ENCODE results near the gene C3orf62.

C3orf62 gene

DNA sequence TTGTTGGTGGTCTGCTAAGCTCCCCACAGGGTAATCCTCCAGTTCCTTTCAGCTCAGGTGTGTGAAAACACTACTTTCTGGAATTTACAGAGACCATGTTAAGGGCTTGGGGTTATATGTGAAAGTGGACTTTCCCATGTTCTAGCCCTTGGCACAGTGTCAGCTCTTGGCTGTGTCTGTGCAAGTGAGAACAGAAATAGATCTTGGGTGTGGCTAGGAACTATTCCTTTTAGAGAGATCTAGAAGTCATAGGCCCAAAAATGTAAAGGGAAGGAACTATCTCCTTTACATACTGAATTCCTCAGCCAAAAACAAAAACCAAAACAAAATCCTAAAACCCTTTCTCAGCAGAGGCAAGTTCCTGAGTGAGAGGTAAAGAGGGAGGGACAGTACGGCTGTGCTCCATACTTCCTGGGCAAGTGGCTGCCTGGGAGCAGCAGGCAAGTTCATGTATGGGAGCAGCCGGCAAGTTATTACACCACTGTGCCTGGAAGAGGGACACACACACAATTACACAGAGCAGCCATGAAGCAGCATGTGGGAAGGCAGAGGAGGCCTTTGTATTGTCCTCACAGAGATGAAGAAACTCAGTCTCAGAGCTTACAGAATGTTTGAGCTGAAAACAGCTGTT is 19.9 kb upstream of the C3orf62 start:
- peaks cover 91% of the 10 kb centered on the region for H3K36me3 ChIP-seq (ENCODE audit: control insufficient read depth, insufficient read depth, low read length)
- WGBS, 2 experiments (ENCODE audit: insufficient coverage in 2 of 2) = no CpG with 5 or more reads among the region's 2 CpGs
- no peaks in the 10 kb centered on the region for H3K9me3 ChIP-seq (ENCODE audit: control insufficient read depth, low read length)
- no peaks in the 10 kb centered on the region for H3K4me1 ChIP-seq (ENCODE audit: control insufficient read depth, insufficient read depth, low read length, poor library complexity, severe bottlenecking)
- H3K27ac ChIP-seq (ENCODE audit: low read depth, low read length, severe bottlenecking) = no peak overlapping the region
- no peak overlapping the region for H3K4me3 ChIP-seq (ENCODE audit: extremely low read depth, insufficient read depth, low read length, poor library complexity, severe bottlenecking)

DNA sequence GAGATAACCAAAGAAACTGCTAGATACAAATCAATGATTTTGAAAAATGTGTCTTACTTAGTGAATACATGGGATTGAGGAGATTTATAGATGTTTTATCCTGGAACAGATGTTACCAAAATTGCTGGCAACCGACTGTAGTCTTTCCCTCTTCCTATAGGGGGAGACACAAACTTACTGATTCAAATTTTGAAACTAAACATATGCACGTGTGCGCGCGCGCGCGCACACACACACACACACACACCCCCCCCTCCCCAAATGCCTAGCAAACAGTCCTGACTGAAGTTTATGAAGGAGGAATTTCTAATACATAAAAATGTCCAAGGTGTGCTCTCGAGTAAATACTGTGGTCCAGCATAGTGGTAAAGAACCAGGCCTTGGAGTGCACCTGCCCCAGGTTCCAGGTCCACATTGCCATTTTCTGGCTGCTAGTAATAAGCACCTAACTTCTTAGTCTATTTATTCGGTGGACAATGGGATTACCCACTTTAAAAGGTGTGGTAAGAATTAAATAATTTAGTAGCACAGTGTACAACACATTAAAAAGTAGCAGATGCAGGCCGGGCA is 18.5 kb upstream of the C3orf62 start:
- no peak overlapping the region for H3K4me3 ChIP-seq (ENCODE audit: extremely low read depth, insufficient read depth, low read length, poor library complexity, severe bottlenecking)
- H3K9me3 ChIP-seq (ENCODE audit: control insufficient read depth, low read length) = no peaks in the 10 kb centered on the region
- 83 to 96% methylated on average over 1 to 3 of the region's 11 CpGs for WGBS, 2 experiments (ENCODE audit: insufficient coverage in 2 of 2)
- peaks cover 92% of the 10 kb centered on the region for H3K36me3 ChIP-seq (ENCODE audit: control insufficient read depth, insufficient read depth, low read length)
- H3K4me1 ChIP-seq (ENCODE audit: control insufficient read depth, insufficient read depth, low read length, poor library complexity, severe bottlenecking) = no peaks in the 10 kb centered on the region
- H3K27ac ChIP-seq (ENCODE audit: low read depth, low read length, severe bottlenecking) = no peak overlapping the region

DNA sequence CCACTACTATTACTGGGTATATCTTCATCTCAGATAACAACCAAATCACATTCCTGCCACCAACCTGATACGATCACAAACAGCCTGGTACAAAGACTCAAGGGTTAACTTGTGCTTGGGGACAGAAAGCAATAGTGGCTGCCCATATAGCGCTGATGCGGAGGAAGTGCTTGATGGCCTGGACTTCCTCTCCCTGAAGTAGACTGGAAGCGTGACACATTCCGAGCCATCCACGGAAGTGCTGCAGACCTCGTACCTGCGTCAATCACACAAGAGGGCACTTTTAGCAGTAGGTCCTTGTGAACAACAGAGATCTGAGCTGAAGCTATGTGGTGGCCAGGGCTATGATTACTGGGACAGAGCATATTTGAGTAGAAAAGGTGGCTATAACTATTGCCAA is 17.3 kb upstream of the C3orf62 start:
- 98% methylated on average over 8 of the region's 8 CpGs for WGBS, 2 experiments (ENCODE audit: insufficient coverage in 2 of 2)
- H3K36me3 ChIP-seq (ENCODE audit: control insufficient read depth, insufficient read depth, low read length) = peaks cover 91% of the 10 kb centered on the region
- H3K4me3 ChIP-seq (ENCODE audit: extremely low read depth, insufficient read depth, low read length, poor library complexity, severe bottlenecking) = no peak overlapping the region
- H3K4me1 ChIP-seq (ENCODE audit: control insufficient read depth, insufficient read depth, low read length, poor library complexity, severe bottlenecking) = no peaks in the 10 kb centered on the region
- H3K27ac ChIP-seq (ENCODE audit: low read depth, low read length, severe bottlenecking) = no peak overlapping the region
- no peaks in the 10 kb centered on the region for H3K9me3 ChIP-seq (ENCODE audit: control insufficient read depth, low read length)

GRCh38 chr3:49283997-49284396 is 7.0 kb upstream of the C3orf62 start:
- no peaks in the 10 kb centered on the region for H3K4me1 ChIP-seq (ENCODE audit: control insufficient read depth, insufficient read depth, low read length, poor library complexity, severe bottlenecking)
- H3K36me3 ChIP-seq (ENCODE audit: control insufficient read depth, insufficient read depth, low read length) = peaks cover 86% of the 10 kb centered on the region
- no peak overlapping the region for H3K4me3 ChIP-seq (ENCODE audit: extremely low read depth, insufficient read depth, low read length, poor library complexity, severe bottlenecking)
- no peak overlapping the region for H3K27ac ChIP-seq (ENCODE audit: low read depth, low read length, severe bottlenecking)
- no peaks in the 10 kb centered on the region for H3K9me3 ChIP-seq (ENCODE audit: control insufficient read depth, low read length)
- 94% methylated on average over 5 of the region's 6 CpGs for WGBS, 2 experiments (ENCODE audit: insufficient coverage in 2 of 2)

DNA sequence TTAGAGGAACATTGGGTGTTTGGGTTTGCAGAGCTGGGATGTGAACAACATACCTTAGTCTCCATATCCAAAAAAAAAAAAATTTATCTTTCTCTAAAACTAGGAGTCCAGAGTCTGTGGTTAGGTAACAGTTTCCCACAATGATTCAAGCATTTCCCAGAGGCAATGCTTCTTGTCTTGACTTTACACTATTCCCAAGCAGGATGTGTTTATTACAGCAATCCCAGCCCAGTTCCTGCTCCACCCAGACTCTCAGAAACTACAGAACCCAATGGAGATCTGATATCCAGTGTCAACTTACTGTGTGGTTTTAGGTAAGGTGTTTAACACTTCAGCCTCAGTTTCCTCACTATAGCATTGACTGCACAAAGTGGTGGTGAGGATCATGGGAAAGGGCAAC is 2.3 kb upstream of the C3orf62 start:
- H3K9me3 ChIP-seq (ENCODE audit: control insufficient read depth, low read length) = no peaks in the 10 kb centered on the region
- H3K4me3 ChIP-seq (ENCODE audit: extremely low read depth, insufficient read depth, low read length, poor library complexity, severe bottlenecking) = no peak overlapping the region
- H3K27ac ChIP-seq (ENCODE audit: low read depth, low read length, severe bottlenecking) = no peak overlapping the region
- peaks cover 76% of the 10 kb centered on the region for H3K36me3 ChIP-seq (ENCODE audit: control insufficient read depth, insufficient read depth, low read length)
- H3K4me1 ChIP-seq (ENCODE audit: control insufficient read depth, insufficient read depth, low read length, poor library complexity, severe bottlenecking) = no peaks in the 10 kb centered on the region

DNA sequence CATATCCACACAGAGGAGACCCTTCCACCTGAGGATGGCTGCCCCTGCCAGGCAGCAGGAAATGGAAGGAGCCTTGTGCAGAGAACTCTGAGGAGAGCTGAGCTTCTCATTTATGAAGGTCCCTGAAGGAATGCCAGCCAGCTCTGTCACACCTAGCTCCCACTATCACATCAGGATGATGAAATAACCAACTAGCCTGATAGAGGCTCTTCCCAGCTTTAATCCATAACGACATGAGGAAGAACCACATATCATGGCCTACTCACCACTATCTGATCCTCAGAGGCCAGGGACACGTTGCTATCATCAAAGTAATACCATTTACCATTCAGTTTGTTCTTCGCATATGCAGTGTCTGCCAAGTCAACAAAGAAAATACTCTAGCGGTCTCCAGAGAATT is 1.5 kb upstream of the C3orf62 start:
- WGBS, 2 experiments (ENCODE audit: insufficient coverage in 2 of 2) = 78 to 93% methylated on average over 1 to 3 of the region's 4 CpGs
- Histone ChIP-seq H3K27ac (ENCODE audit: low read depth, low read length, severe bottlenecking) (no peak overlapping the region), H3K36me3 (ENCODE audit: control insufficient read depth, insufficient read depth, low read length) (peaks cover 68% of the 10 kb centered on the region), H3K9me3 (ENCODE audit: control insufficient read depth, low read length) (no peaks in the 10 kb centered on the region), H3K4me1 (ENCODE audit: control insufficient read depth, insufficient read depth, low read length, poor library complexity, severe bottlenecking) (no peaks in the 10 kb centered on the region), H3K4me3 (ENCODE audit: extremely low read depth, insufficient read depth, low read length, poor library complexity, severe bottlenecking) (no peak overlapping the region)

DNA sequence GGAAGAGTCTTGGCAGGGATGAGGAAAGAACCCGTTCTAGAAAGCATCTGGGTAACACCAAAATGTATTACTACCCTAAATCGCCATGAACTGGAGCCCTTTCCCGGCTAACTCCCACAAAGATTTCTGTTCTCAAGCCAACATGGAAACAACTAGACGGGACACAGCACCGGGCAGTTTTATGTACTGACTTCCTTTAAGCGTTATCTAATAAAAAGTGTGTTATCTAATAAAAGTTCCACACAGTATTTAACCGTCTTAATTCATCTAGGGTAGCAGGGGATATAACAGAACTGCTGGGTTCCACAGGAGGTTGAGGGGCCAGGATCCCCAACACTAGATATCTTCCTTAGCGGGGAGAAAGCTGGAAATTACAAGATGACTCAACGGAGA is 347 bp upstream of the C3orf62 start:
- Histone ChIP-seq H3K4me1 (ENCODE audit: control insufficient read depth, insufficient read depth, low read length, poor library complexity, severe bottlenecking) (no peaks in the 10 kb centered on the region), H3K27ac (ENCODE audit: low read depth, low read length, severe bottlenecking) (no peak overlapping the region), H3K9me3 (ENCODE audit: control insufficient read depth, low read length) (no peaks in the 10 kb centered on the region), H3K4me3 (ENCODE audit: extremely low read depth, insufficient read depth, low read length, poor library complexity, severe bottlenecking) (no peak overlapping the region), H3K36me3 (ENCODE audit: control insufficient read depth, insufficient read depth, low read length) (peaks cover 61% of the 10 kb centered on the region)
- WGBS, 2 experiments (ENCODE audit: insufficient coverage in 2 of 2) = 100% methylated on average over 3 to 4 of the region's 9 CpGs

- Histone ChIP-seq H3K9me3 (ENCODE audit: control insufficient read depth, low read length) (no peaks in the 10 kb centered on the region), H3K4me3 (ENCODE audit: extremely low read depth, insufficient read depth, low read length, poor library complexity, severe bottlenecking) (no peak overlapping the region), H3K36me3 (ENCODE audit: control insufficient read depth, insufficient read depth, low read length) (peaks cover 58% of the 10 kb centered on the region), H3K4me1 (ENCODE audit: control insufficient read depth, insufficient read depth, low read length, poor library complexity, severe bottlenecking) (no peaks in the 10 kb centered on the region), H3K27ac (ENCODE audit: low read depth, low read length, severe bottlenecking) (no peak overlapping the region)
- 96 to 100% methylated on average over 5 to 7 of the region's 11 CpGs for WGBS, 2 experiments (ENCODE audit: insufficient coverage in 2 of 2)
Measured at GRCh38 chr3:49273825-49274532, 3.1 kb downstream of the C3orf62 start.

- H3K36me3 ChIP-seq (ENCODE audit: control insufficient read depth, insufficient read depth, low read length) = peaks cover 29% of the 10 kb centered on the region
Measured at GRCh38 chr3:49271047-49271446, 6.0 kb downstream of the C3orf62 start.

DNA sequence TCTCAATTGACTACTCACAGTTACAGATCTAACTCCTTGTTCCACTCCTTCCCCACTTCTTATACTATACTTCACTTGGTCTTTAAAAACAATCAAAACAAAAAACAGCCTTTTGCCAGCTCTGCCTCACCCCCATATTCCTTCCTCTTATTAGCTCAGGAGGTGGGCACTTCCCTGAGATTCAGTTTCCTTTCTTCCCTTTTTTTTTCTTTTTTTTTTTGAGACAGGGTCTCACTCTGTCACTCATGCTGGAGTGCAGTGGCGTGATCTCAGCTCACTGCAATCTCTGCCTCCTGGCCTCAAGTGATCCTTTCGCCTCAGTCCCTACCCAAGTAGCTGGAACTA is 6.9 kb downstream of the C3orf62 start:
- 82 to 94% methylated on average over 2 of the region's 2 CpGs for WGBS, 2 experiments (ENCODE audit: insufficient coverage in 2 of 2)
- Histone ChIP-seq H3K4me1 (ENCODE audit: control insufficient read depth, insufficient read depth, low read length, poor library complexity, severe bottlenecking) (no peaks in the 10 kb centered on the region), H3K36me3 (ENCODE audit: control insufficient read depth, insufficient read depth, low read length) (peaks cover 26% of the 10 kb centered on the region), H3K9me3 (ENCODE audit: control insufficient read depth, low read length) (no peaks in the 10 kb centered on the region), H3K27ac (ENCODE audit: low read depth, low read length, severe bottlenecking) (no peak overlapping the region), H3K4me3 (ENCODE audit: extremely low read depth, insufficient read depth, low read length, poor library complexity, severe bottlenecking) (no peak overlapping the region)

More at GRCh38 chr3:49271047-49271446, 6.0 kb downstream of the C3orf62 start:
- H3K4me3 ChIP-seq (ENCODE audit: extremely low read depth, insufficient read depth, low read length, poor library complexity, severe bottlenecking) = no peak overlapping the region
- 89 to 94% methylated on average over 2 to 3 of the region's 4 CpGs for WGBS, 2 experiments (ENCODE audit: insufficient coverage in 2 of 2)
- H3K4me1 ChIP-seq (ENCODE audit: control insufficient read depth, insufficient read depth, low read length, poor library complexity, severe bottlenecking) = no peaks in the 10 kb centered on the region
- H3K27ac ChIP-seq (ENCODE audit: low read depth, low read length, severe bottlenecking) = no peak overlapping the region
- no peaks in the 10 kb centered on the region for H3K9me3 ChIP-seq (ENCODE audit: control insufficient read depth, low read length)

Measured in mesodermal cell (in vitro differentiated cells).